ENCODE results near the gene WWOX. TPM values are rescaled to one million over a fixed set of nuclear protein-coding genes. Genes with fewer than 3 reads are reported as not detected.

Gene WWOX
- total RNA-seq, 1 donor from 2014 or later = 106 TPM

GRCh38 chr16:78709137-78709884, 609.9 kb downstream of the WWOX start:
- Histone ChIP-seq H3K36me3 (no peaks in the 10 kb centered on the region), H3K27me3 (no peaks in the 10 kb centered on the region), H3K27ac (no peak overlapping the region), H3K4me3 (no peak overlapping the region), H3K4me1 (no peaks in the 10 kb centered on the region), H3K9me3 (peaks cover 0 to 5% of the 10 kb centered on the region in 2 donors)
- TF ChIP-seq, protein P1, sequence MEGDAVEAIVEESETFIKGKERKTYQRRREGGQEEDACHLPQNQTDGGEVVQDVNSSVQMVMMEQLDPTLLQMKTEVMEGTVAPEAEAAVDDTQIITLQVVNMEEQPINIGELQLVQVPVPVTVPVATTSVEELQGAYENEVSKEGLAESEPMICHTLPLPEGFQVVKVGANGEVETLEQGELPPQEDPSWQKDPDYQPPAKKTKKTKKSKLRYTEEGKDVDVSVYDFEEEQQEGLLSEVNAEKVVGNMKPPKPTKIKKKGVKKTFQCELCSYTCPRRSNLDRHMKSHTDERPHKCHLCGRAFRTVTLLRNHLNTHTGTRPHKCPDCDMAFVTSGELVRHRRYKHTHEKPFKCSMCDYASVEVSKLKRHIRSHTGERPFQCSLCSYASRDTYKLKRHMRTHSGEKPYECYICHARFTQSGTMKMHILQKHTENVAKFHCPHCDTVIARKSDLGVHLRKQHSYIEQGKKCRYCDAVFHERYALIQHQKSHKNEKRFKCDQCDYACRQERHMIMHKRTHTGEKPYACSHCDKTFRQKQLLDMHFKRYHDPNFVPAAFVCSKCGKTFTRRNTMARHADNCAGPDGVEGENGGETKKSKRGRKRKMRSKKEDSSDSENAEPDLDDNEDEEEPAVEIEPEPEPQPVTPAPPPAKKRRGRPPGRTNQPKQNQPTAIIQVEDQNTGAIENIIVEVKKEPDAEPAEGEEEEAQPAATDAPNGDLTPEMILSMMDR (IDR thresholded peaks at IDR 0.05) = no peak
- DNase-seq (ENCODE audit: low spot score in 2 of 2) = no peak
- intact Hi-C loops (cut with DNase I) = no loop called here

DNA sequence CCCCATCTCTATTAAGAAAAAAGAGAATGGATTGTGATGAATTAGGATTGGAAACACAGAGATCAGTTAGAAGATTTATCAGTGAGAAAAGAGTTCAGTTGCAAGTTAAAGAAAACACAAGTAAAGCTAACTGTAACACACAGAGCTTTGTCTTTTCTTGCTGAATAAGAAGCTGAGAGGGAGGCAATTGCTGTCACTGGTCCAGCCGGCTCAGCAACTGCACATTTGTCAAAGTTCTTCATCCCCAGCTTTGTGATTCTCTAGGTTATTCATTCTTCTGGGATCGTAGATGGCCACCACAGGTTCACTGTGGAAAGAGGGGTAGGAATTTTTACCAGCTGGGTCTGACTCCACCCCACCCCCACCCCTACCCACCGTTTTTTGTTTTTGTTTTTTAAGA, 615.7 kb downstream of the WWOX start:
- no peaks in the 10 kb centered on the region for H3K27me3 ChIP-seq
- DNase-seq (ENCODE audit: low spot score in 2 of 2) = no peak
- H3K27ac ChIP-seq = no peak overlapping the region
- H3K36me3 ChIP-seq = no peaks in the 10 kb centered on the region
- H3K4me1 ChIP-seq = no peaks in the 10 kb centered on the region
- no peak overlapping the region for H3K4me3 ChIP-seq
- intact Hi-C loops (cut with DNase I) = no loop called here
- TF ChIP-seq, protein P1 (IDR thresholded peaks at IDR 0.05) = no peak
- no peaks in the 10 kb centered on the region for H3K9me3 ChIP-seq

- no peaks in the 10 kb centered on the region for H3K27me3 ChIP-seq
- TF ChIP-seq, protein P1 (IDR thresholded peaks at IDR 0.05) = no peak
- intact Hi-C loops (cut with DNase I) = no loop called here
- H3K4me3 ChIP-seq = no peak overlapping the region
- H3K27ac ChIP-seq = no peak overlapping the region
- H3K4me1 ChIP-seq = no peaks in the 10 kb centered on the region
- no peaks in the 10 kb centered on the region for H3K9me3 ChIP-seq
- H3K36me3 ChIP-seq = no peaks in the 10 kb centered on the region
- DNase-seq (ENCODE audit: low spot score in 2 of 2) = no peak
These were observed 616.2 kb downstream of the WWOX start for GRCh38 chr16:78715673-78716072.

DNA sequence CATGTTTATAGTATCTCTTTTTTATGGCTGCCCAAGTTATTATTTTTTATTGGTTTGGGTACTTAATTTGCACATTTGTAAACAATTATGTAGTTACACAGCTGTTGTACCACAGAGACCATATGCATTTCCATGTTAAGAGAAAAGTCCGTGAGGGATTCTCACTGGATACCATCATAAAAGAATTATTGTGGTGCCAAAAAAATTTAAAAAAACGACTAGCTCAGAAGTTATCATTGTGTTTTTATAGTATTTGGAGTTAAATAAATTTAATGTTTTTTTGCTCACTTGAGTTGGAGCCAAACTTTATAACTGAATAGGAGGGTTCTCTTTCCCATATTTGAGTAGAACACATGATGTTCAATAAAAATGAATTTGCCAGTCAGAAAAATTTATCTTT, 618.7 kb downstream of the WWOX start:
- DNase-seq (ENCODE audit: low spot score in 2 of 2) = no peak
- no peak overlapping the region for H3K27ac ChIP-seq
- intact Hi-C loops (cut with DNase I) = no loop called here
- no peaks in the 10 kb centered on the region for H3K4me1 ChIP-seq
- no peaks in the 10 kb centered on the region for H3K36me3 ChIP-seq
- H3K9me3 ChIP-seq = no peaks in the 10 kb centered on the region
- no peak overlapping the region for H3K4me3 ChIP-seq
- TF ChIP-seq, protein P1 (IDR thresholded peaks at IDR 0.05) = no peak
- no peaks in the 10 kb centered on the region for H3K27me3 ChIP-seq

GRCh38 chr16:78720416-78720815, 621.0 kb downstream of the WWOX start:
- intact Hi-C loops (cut with DNase I) = no loop called here
- H3K27me3 ChIP-seq = no peaks in the 10 kb centered on the region
- no peak for DNase-seq (ENCODE audit: low spot score in 2 of 2)
- no peak overlapping the region for H3K27ac ChIP-seq
- no peaks in the 10 kb centered on the region for H3K36me3 ChIP-seq
- no peak overlapping the region for H3K4me3 ChIP-seq
- TF ChIP-seq, protein P1 (IDR thresholded peaks at IDR 0.05) = no peak
- no peaks in the 10 kb centered on the region for H3K4me1 ChIP-seq
- H3K9me3 ChIP-seq = no peaks in the 10 kb centered on the region
